ENCODE measurements around the gene IQSEC1.

Gene IQSEC1

GRCh38 chr3:13028010-13028821 is 45.0 kb downstream of the IQSEC1 start:
- no peak for DNase-seq (ENCODE audit: low read depth)

- no peak for DNase-seq (ENCODE audit: low read depth)
Observed at GRCh38 chr3:13027154-13027553, 46.1 kb downstream of the IQSEC1 start.

DNA sequence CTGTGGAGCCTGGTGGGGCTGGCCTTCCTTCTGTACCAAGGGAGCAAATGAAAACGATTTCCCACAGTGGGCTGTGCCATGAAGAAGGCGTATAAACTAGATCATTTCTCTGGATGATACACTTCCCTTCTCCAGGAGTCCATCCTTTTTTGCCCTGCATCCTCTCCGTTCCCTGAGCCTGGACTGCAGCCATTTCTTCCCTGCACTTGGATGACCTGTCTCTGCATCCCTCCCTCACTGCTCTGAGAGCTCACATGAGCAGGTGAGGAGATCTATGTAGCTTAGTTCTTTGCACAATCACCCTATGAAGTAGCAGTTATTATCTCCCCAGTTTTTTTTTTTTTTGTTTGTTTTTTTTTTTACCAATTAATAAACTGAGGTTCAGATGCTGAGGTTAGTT is 46.7 kb downstream of the IQSEC1 start:
- no peak for DNase-seq (ENCODE audit: low read depth)

GRCh38 chr3:13025778-13026518 is 47.3 kb downstream of the IQSEC1 start:
- no peak for DNase-seq (ENCODE audit: low read depth)

DNA sequence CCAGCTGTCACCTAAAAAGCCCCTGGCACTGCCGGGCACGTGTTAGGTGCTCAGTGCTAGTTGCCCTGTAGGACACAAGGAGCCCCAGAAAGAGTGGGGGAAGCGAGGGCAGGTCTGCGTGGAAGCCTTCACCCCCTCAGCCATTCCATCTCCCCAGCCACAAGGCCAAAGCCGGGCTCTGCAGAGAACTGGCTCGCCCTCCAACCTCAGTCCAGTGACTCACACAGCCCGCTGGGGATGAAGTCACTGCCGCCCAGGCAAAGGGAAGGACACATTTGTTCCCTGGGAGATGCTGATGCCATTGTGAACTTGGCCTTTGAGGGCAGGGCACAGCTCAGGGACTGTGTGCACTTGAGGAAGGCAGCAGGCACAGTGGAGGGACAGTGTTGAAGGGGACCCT is 48.1 kb downstream of the IQSEC1 start:
- no peak for DNase-seq (ENCODE audit: low read depth)

DNA sequence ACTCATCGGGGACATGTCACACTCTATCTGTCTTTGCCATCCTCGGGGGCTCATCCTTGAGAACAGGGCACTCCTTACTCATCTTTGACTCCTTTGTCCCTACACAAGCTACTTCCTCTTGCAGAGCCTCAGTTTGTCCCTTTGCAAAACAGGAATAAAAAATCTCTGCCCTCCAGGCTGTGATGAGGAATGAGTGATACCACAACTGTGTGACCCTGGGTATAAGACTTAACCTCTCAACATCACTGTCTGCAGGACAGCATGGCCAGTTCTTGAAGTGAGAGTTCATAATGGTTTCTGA is 48.5 kb downstream of the IQSEC1 start:
- no peak for DNase-seq (ENCODE audit: low read depth)

DNA sequence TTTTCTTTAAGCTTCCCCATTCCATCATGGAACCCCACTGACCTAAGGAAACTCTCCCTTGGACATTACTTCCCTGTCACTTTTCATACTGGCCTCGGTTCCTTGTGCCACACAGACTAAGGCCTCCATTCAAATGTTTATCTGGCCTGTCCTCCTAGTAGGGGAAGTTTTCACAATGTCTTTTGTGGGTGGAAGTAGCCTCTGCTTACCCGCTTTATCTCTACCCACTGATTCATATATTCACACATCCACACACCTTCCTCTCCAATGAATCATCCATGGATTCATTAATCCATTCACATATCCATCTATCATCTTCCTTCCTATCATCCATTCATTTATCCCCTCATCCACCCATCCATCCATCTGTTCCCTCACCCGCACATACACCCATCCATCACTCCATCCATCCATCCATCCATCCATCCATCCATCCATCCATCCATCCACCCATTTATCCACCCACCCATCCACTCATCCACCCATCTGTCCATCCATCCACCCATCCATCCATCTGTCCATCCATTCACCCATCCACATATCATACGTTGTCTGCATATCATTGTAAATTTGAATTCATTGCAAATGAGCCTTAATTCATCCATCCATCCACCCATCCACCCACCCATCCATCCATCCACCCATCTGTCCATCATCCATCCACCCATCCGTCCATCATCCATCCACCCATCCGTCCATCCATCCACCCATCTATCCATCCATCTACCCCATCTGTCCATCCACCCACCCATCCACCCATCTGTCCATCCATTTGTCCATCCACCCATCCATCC is 49.1 kb downstream of the IQSEC1 start:
- no peak for DNase-seq (ENCODE audit: low read depth)

GRCh38 chr3:13023235-13023970 is 49.8 kb downstream of the IQSEC1 start:
- DNase-seq (ENCODE audit: low read depth) = no peak

DNA sequence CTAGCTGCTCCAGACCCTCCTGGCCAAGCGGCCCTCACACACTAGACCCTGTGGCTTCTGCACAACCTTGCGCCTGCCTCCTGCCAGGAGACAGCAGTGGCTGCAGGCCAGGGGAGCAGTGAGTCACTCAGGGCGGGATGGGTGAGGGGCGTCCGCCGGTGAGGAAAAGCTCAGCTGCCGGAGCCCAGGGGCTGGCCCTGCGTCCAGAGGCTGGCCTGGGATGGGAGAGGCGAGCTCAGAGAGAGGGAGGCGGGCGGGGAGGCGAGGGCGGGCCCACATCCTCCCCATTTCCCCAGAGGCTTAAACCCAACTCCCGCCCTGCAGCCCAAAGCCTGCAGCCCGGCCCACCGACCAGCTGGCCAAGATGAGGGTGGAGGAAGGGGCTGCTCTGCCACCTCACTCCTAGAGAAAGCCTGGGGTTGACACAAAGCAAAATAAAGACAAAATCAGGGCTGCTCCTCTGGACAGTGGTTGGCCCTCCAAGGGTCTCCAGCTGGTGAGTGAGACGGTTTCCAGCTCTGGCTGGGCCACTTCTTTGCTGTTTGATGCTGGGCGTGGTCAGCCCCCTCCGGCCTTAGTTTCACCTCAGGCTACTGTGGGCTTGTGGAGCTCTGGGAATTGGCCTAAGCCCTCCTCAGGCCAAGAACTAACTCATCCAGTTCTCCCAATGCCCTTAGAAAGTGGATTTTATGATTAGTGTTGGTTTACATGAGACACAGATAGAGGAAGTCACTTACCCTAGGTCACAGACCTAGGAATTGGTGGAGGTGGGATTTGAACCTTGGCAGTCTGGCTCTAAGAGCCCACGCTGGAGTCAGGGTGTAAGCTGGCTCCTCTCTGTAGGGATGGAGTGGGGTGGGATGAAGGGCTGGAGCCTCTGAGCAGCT is 50.6 kb downstream of the IQSEC1 start:
- no peak for DNase-seq (ENCODE audit: low read depth)

DNA sequence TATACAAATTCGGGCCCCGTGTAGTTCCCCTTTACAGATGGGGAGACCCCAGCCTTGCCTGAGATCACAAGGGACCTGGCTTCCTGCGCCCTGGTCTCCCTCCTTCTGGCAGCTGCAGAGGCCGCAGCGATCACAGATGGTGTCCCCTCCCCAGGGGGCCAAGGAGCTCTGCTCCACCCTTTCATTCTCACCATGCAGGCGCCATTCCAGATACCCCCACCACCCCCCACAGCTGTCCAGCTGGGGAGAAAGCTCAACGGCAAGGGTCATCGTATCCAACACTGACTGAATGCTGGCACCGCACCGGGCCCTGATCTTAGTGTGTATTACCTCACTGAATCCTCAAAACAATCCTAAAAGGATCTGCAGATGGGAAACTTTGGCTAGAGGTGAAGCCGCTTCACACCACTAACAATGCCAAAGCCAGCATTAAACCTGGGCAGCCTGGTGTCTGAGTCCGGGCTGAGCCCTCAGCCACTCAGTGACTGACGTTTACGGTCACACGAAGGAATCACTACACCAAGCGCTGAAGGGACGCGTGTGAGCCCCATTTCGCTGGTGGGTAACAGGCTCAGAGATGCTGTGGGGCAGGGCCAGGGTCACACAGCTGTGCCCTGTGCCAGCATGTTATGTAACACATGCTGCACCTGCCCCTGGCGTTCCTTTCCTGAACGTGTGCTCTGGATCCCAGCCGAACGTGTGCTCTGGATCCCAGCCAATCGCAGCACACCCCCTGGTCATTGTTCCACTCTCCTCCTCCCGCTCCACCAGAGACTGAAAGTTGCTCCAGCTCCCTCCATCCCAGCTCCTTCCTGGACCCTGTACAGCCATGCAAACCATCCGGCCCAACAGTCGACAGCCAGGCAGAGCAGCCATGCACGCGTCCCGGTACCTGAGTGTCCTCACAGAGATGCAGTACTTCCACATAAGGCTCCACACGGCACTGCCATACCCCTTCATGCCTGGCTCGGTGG is 51.8 kb downstream of the IQSEC1 start:
- no peak for DNase-seq (ENCODE audit: low read depth)

- no peak for DNase-seq (ENCODE audit: low read depth)
Observed at GRCh38 chr3:13020159-13020750, 53.0 kb downstream of the IQSEC1 start.

DNA sequence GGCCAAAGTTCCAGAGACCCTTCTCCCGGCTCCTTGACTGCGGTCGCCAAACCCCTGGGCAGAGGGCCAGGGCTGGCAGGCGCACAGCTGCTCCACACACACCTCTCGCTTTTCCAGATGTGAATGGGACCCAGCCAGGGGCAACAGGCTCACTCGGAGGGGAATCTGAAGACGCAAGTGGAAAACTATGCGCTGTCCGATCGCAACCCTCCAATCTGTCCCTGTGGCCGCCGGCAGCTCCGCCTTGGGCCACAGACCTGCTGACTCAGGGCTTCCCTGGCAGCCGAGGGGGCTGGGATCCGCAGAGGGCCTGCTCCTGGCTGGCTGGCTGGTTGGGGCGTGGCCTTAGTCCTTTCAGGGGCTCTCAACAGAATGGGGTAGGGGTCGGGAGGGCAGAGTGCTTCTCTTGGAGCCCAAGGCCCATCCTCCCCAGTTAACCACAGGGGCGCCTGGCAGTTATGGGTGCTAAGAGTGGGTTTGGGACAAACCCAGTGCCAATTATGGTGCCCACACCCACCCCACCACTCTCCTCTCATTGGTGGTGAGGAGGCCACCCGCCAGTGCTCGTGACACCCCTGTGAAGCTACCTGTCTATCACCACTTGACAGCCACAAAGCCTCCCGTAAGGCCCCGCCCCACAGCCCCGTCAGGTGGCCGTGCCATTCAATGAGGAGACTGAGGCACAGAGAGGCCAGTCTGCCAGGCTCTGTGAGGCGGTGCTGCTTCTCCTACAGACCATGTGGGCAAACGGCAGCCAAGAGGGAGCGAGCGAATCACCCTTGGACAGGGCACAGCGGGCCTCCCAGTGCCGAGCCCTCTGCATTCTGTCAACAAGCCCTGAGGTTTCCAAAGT is 53.8 kb downstream of the IQSEC1 start:
- DNase-seq (ENCODE audit: low read depth) = no peak

GRCh38 chr3:13018561-13019242 is 54.5 kb downstream of the IQSEC1 start:
- DNase-seq (ENCODE audit: low read depth) = no peak

- no peak for DNase-seq (ENCODE audit: low read depth)
Observed at GRCh38 chr3:13018043-13018451, 55.2 kb downstream of the IQSEC1 start.

- DNase-seq (ENCODE audit: low read depth) = no peak
Observed at GRCh38 chr3:13017361-13018042, 55.7 kb downstream of the IQSEC1 start.

GRCh38 chr3:13016721-13017255 is 56.4 kb downstream of the IQSEC1 start:
- no peak for DNase-seq (ENCODE audit: low read depth)

DNA sequence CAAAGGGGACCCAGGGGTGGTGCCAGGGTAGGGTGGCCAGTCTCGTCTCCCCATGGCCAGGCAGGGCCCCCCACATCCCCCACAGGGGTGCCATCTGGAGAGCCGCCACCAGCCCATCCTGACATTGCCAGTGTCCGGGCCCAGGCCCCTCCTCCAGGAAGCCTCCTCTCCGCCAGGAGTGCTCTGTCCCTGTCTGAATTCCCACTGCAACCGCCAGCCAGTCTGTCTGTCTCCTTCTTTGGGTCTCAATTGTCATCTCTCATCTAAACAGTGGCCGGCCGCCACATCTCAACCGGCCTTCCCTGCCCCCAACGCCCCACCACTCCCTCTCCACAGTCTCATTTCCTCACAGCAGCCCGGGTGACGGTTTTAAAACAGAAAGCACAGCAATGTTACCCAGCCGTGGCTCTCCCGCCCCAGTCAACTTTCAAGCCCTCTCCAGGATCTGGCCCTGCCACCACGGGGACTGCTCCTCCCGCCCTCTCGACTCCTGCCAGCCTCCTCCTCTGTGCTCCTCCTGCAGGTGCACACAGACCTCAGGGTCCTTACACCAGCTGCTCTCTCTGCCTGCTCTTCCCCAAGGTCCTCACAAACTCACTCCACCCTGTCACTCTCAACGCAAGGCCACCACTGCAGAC is 57.0 kb downstream of the IQSEC1 start:
- no peak for DNase-seq (ENCODE audit: low read depth)

Data from stimulated activated CD8-positive, alpha-beta memory T cell treated with anti-CD3 and anti-CD28 coated beads, Interleukin-12 subunit alpha, Interleukin-12 subunit beta, amount 100 ng/mL, for 1 hour (primary cell).